ENCODE data around the gene TNS3.

Gene TNS3

GRCh38 chr7:47373871-47374451, 207.9 kb downstream of the TNS3 start:
- DNase-seq (ENCODE audit: low read depth in 1 of 2, low spot score in 1 of 2), result no peak

GRCh38 chr7:47371733-47372368, 210.1 kb downstream of the TNS3 start:
- DNase-seq (ENCODE audit: low read depth in 1 of 2, low spot score in 1 of 2), result no peak

- no peak for DNase-seq (ENCODE audit: low read depth in 1 of 2, low spot score in 1 of 2)
Measured at GRCh38 chr7:47371317-47371716, 210.6 kb downstream of the TNS3 start.

GRCh38 chr7:47370461-47371042, 211.4 kb downstream of the TNS3 start:
- no peak for DNase-seq (ENCODE audit: low read depth in 1 of 2, low spot score in 1 of 2)

- no peak for DNase-seq (ENCODE audit: low read depth in 1 of 2, low spot score in 1 of 2)
Measured at GRCh38 chr7:47369736-47370135, 212.2 kb downstream of the TNS3 start.

GRCh38 chr7:47368190-47368812, 213.6 kb downstream of the TNS3 start:
- no peak for DNase-seq (ENCODE audit: low read depth in 1 of 2, low spot score in 1 of 2)

- DNase-seq (ENCODE audit: low read depth in 1 of 2, low spot score in 1 of 2), result no peak
Measured at GRCh38 chr7:47367369-47367768, 214.5 kb downstream of the TNS3 start.

- no peak for DNase-seq (ENCODE audit: low read depth in 1 of 2, low spot score in 1 of 2)
Measured at GRCh38 chr7:47366960-47367359, 215.0 kb downstream of the TNS3 start.

- DNase-seq (ENCODE audit: low read depth in 1 of 2, low spot score in 1 of 2), result no peak
Measured at GRCh38 chr7:47366211-47366610, 215.7 kb downstream of the TNS3 start.

- no peak for DNase-seq (ENCODE audit: low read depth in 1 of 2, low spot score in 1 of 2)
Measured at GRCh38 chr7:47362984-47363383, 218.9 kb downstream of the TNS3 start.

GRCh38 chr7:47361746-47362215, 220.1 kb downstream of the TNS3 start:
- DNase-seq (ENCODE audit: low read depth in 1 of 2, low spot score in 1 of 2), result no peak

- DNase-seq (ENCODE audit: low read depth in 1 of 2, low spot score in 1 of 2), result no peak
Measured at GRCh38 chr7:47361236-47361635, 220.7 kb downstream of the TNS3 start.

GRCh38 chr7:47360301-47360900, 221.5 kb downstream of the TNS3 start:
- DNase-seq (ENCODE audit: low read depth in 1 of 2, low spot score in 1 of 2), result no peak

GRCh38 chr7:47358944-47359588, 222.8 kb downstream of the TNS3 start:
- no peak for DNase-seq (ENCODE audit: low read depth in 1 of 2, low spot score in 1 of 2)

- DNase-seq (ENCODE audit: low read depth in 1 of 2, low spot score in 1 of 2), result no peak
Measured at GRCh38 chr7:47358357-47358756, 223.6 kb downstream of the TNS3 start.

- no peak for DNase-seq (ENCODE audit: low read depth in 1 of 2, low spot score in 1 of 2)
Measured at GRCh38 chr7:47357863-47358262, 224.0 kb downstream of the TNS3 start.

GRCh38 chr7:47357361-47357760, 224.6 kb downstream of the TNS3 start:
- no peak for DNase-seq (ENCODE audit: low read depth in 1 of 2, low spot score in 1 of 2)

- no peak for DNase-seq (ENCODE audit: low read depth in 1 of 2, low spot score in 1 of 2)
Measured at GRCh38 chr7:47356261-47356660, 225.7 kb downstream of the TNS3 start.

GRCh38 chr7:47355684-47356083, 226.2 kb downstream of the TNS3 start:
- no peak for DNase-seq (ENCODE audit: low read depth in 1 of 2, low spot score in 1 of 2)

GRCh38 chr7:47354831-47355541, 226.9 kb downstream of the TNS3 start:
- no peak for DNase-seq (ENCODE audit: low read depth in 1 of 2, low spot score in 1 of 2)

GRCh38 chr7:47354071-47354470, 227.8 kb downstream of the TNS3 start:
- no peak for DNase-seq (ENCODE audit: low read depth in 1 of 2, low spot score in 1 of 2)
